Cerebellar cortex (tissue), 1 donor: ENCODE results near the gene AP2M1.

Source experiments
- DNase-seq: peaks from one replicate; pipeline ENCODE4 v3.0.0-alpha.2; 2015; ENCODE audit warnings: low spot score

The AP2M1 gene

GRCh38 chr3:184180165-184180564 is 5.5 kb downstream of the AP2M1 start:
- no peak for DNase-seq

- DNase-seq, result no peak
Observed at GRCh38 chr3:184181596-184181995, 6.9 kb downstream of the AP2M1 start.

- DNase-seq, result no peak
Observed at GRCh38 chr3:184183679-184184078, 9.0 kb downstream of the AP2M1 start.

- DNase-seq, result no peak
Observed at GRCh38 chr3:184184546-184185230, 10.0 kb downstream of the AP2M1 start.

- peak; percentile 99 for DNase-seq
Observed at GRCh38 chr3:184185461-184186183, 11.0 kb downstream of the AP2M1 start.

GRCh38 chr3:184186184-184186901 is 11.7 kb downstream of the AP2M1 start, which contains the start of gene ABCF3:
Gene ABCF3, plus strand, starts transcription at chr3:184186199. Its CDS starts 9 bp downstream, at chr3:184186208.
- no peak for DNase-seq

- no peak for DNase-seq
Observed at GRCh38 chr3:184186902-184187207, 12.2 kb downstream of the AP2M1 start.

- peak; percentile 22 for DNase-seq
Observed at GRCh38 chr3:184188080-184188479, 13.4 kb downstream of the AP2M1 start.

GRCh38 chr3:184189421-184189820 is 14.8 kb downstream of the AP2M1 start:
- DNase-seq, result no peak

- no peak for DNase-seq
Observed at GRCh38 chr3:184192889-184193288, 18.2 kb downstream of the AP2M1 start.

GRCh38 chr3:184193991-184194539 is 19.4 kb downstream of the AP2M1 start:
- no peak for DNase-seq

GRCh38 chr3:184196536-184196935 is 21.9 kb downstream of the AP2M1 start:
- no peak for DNase-seq

- DNase-seq, result no peak
Observed at GRCh38 chr3:184198509-184198908, 23.9 kb downstream of the AP2M1 start.

- DNase-seq, result no peak
Observed at GRCh38 chr3:184200825-184201224, 26.2 kb downstream of the AP2M1 start.

GRCh38 chr3:184203526-184203925 is 28.9 kb downstream of the AP2M1 start:
- DNase-seq, result no peak

- no peak for DNase-seq
Observed at GRCh38 chr3:184209146-184209923, 34.7 kb downstream of the AP2M1 start.

- DNase-seq, result no peak
Observed at GRCh38 chr3:184211297-184211696, 36.6 kb downstream of the AP2M1 start.

GRCh38 chr3:184211718-184212117 is 37.1 kb downstream of the AP2M1 start:
- no peak for DNase-seq

- no peak for DNase-seq
Observed at GRCh38 chr3:184218814-184219213, 44.2 kb downstream of the AP2M1 start.

GRCh38 chr3:184222521-184222920 is 47.9 kb downstream of the AP2M1 start:
- DNase-seq, result no peak

GRCh38 chr3:184223946-184224345 is 49.3 kb downstream of the AP2M1 start:
- no peak for DNase-seq

GRCh38 chr3:184227481-184227935 is 52.9 kb downstream of the AP2M1 start:
- DNase-seq, result peak; percentile 48
